Measurements from ENCODE around the gene LRRTM3.

The LRRTM3 gene

DNA sequence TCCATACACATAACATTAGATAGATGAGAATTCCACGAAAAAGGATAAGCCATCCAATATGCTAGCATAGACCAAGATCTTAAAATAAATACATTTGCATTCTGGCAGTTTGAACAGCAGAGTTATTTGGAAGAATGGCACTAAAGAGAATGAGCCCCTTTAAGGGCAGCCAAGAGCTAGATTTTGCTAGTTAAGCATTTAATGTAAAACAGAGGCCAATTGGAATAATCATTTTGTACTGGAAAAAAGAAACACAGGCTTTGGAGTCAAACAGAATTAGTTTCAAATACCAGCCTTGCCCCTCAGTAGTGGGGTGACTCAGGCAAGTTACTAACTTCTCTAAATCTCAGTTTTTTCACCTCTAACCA, 56.2 kb downstream of the LRRTM3 start:
- TF ChIP-seq, protein P1, sequence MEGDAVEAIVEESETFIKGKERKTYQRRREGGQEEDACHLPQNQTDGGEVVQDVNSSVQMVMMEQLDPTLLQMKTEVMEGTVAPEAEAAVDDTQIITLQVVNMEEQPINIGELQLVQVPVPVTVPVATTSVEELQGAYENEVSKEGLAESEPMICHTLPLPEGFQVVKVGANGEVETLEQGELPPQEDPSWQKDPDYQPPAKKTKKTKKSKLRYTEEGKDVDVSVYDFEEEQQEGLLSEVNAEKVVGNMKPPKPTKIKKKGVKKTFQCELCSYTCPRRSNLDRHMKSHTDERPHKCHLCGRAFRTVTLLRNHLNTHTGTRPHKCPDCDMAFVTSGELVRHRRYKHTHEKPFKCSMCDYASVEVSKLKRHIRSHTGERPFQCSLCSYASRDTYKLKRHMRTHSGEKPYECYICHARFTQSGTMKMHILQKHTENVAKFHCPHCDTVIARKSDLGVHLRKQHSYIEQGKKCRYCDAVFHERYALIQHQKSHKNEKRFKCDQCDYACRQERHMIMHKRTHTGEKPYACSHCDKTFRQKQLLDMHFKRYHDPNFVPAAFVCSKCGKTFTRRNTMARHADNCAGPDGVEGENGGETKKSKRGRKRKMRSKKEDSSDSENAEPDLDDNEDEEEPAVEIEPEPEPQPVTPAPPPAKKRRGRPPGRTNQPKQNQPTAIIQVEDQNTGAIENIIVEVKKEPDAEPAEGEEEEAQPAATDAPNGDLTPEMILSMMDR (IDR thresholded peaks at IDR 0.05; ENCODE audit: low read depth, low read length), result no peak
- in situ Hi-C loops (cut with HindIII; ENCODE audit: low sequenced_read_pairs), result no loop called here
- no peak for DNase-seq (ENCODE audit: low read depth, low spot score)
- no peak overlapping the region for H3K4me3 ChIP-seq (ENCODE audit: low read depth, low read length)

DNA sequence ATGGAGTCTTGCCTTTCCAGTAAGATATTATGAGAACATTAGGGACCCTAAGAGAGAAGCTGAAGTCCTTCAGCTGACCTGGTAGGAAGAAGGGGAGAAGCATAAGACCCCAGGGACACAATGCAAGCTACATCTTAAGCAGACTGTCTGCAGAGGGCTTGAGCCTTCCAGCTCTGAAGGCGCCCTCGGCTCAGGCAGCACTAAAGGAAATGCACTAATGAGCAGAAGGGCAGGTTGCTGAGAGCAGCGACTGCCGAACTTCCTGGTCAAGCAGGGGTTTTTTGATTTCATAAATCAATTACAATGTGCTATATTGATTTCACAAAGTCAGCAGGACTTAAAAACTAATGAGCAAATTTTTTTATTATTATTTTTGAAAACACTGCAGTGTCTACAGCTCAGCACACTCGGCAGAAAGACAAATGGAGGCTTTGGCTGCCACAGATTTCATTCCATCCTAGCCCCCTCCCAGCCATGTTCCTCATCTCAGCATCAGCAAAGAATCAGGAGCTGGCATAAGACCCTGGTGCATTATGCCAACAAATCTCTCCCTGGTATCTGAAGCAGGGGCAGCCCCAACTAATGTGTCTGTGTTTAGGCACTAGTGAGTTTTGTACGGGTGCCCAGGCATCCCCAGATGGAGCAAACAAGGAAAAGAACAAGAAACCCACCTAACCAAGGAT, 57.1 kb downstream of the LRRTM3 start:
- no peak for DNase-seq (ENCODE audit: low read depth, low spot score)
- H3K4me3 ChIP-seq (ENCODE audit: low read depth, low read length), result no peak overlapping the region
- TF ChIP-seq, protein P1 (IDR thresholded peaks at IDR 0.05; ENCODE audit: low read depth, low read length), result no peak
- in situ Hi-C loops (cut with HindIII; ENCODE audit: low sequenced_read_pairs), result no loop called here

DNA sequence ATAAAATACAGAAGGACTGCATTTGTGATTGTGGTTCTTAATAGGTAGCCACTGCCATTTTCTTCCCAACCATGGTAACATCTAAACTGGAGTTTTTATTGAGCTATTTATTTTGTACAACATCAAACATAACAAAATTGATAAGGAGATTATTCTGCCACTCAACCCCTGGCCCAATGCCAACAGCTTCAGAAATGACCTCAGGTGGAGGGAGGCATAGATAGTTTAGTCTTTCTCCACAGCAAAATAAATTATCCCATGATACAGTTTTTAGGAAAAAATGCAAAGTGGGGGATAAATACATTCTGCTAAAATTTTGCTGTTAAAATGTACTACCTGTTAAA, 57.6 kb downstream of the LRRTM3 start:
- no peak overlapping the region for H3K4me3 ChIP-seq (ENCODE audit: low read depth, low read length)
- in situ Hi-C loops (cut with HindIII; ENCODE audit: low sequenced_read_pairs), result no loop called here
- TF ChIP-seq, protein P1 (IDR thresholded peaks at IDR 0.05; ENCODE audit: low read depth, low read length), result no peak
- no peak for DNase-seq (ENCODE audit: low read depth, low spot score)

DNA sequence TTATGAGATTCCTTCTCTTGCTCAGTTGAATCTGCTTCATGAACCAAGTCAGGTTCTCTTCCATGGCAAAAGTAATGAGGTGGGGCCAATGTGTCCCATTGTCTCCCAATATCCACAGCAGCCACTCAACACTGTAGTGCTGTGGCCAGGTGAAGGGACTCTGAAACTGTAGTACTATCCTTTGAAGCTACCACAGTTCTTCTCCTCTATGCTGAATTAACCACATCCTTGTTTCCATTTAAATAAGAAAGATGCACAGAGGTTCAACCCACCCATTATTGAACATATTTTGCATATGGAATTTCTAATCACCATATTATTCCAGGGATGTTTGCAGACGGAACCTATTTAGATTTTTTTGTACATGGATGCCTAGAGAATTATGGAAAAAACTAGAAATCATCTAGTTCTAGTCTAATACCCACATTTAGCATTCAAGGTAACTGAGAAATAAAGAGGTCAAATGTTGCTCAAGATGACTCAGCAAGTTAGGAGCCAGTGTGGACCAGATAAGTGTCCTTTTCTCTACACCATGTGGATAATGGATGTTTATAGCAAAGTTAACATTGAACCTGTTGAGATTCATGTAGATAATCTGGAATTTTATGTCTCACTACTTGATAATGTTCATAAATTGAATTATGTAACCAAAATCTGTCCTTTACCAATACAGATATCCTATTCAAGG, 64.5 kb downstream of the LRRTM3 start:
- TF ChIP-seq, protein P1 (IDR thresholded peaks at IDR 0.05; ENCODE audit: low read depth, low read length), result no peak
- in situ Hi-C loops (cut with HindIII; ENCODE audit: low sequenced_read_pairs), result no loop called here
- H3K4me3 ChIP-seq (ENCODE audit: low read depth, low read length), result no peak overlapping the region
- no peak for DNase-seq (ENCODE audit: low read depth, low spot score)

DNA sequence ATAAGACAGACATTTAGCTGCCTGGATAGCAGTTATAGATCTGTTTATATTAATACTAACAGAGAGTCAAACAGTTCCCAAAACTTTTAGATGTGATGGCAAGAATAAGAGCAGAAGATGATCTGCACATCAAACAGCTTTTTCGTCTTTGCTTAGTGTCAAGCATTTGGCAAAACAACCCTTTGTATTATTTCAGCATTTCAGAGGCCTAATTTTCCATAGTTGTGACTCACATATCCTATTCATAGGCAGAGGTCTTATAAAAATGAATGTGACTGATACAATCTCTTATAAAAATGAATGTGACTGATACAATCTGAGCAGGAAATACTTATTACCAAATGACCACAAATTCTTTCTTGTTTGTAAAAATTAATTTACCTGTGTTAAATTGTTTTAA, 71.2 kb downstream of the LRRTM3 start:
- in situ Hi-C loops (cut with HindIII; ENCODE audit: low sequenced_read_pairs), result no loop called here
- TF ChIP-seq, protein P1 (IDR thresholded peaks at IDR 0.05; ENCODE audit: low read depth, low read length), result no peak
- no peak for DNase-seq (ENCODE audit: low read depth, low spot score)
- H3K4me3 ChIP-seq (ENCODE audit: low read depth, low read length), result no peak overlapping the region

DNA sequence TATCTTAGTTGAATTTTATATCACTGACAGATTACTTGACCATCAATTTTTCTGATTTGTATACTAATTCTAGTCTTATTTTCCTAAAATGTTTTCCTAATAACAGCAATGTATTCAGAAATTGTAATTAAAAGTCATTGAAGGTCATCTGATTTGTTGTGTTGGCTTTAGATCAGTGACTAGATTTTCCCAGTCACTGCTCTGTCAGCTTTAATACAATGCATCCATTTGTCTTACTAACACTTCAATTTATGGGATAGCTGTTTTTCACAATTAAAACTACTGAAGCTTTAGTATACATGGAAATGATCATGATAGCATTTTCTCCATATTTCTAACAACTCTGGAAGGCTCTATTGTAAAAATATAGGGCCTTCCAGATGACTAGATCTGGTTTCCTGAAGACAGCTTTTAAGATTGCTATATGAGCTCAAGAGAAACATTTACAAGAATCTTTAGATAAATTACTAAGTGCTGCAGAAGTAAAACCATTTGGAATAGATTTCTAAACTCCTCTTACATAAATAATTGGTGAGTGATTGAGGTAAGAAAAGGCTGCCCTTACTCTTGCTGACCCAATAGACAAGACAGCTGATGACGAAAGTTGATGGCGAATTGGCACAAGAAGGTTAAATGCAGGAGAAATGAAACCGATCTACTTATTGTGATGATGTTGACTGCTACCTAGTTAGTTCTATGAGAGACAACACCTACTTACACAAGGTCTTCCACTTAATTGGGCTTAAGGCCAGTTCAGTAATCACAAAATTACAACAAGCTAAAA, 74.1 kb downstream of the LRRTM3 start:
- DNase-seq (ENCODE audit: low read depth, low spot score), result no peak
- in situ Hi-C loops (cut with HindIII; ENCODE audit: low sequenced_read_pairs), result no loop called here
- no peak overlapping the region for H3K4me3 ChIP-seq (ENCODE audit: low read depth, low read length)
- TF ChIP-seq, protein P1 (IDR thresholded peaks at IDR 0.05; ENCODE audit: low read depth, low read length), result no peak

Measured in astrocyte of the spinal cord (primary cell).